IPS-20b (cell line): ENCODE data around the gene LSMEM2.
"Not testable (repeated sequence)": the region's sequence is repeated elsewhere in the genome, so short reads cannot be mapped to it uniquely, and the experiment has no call there.

Experiments used
- H3K27ac ChIP-seq: one replicate; pipeline ENCODE4 v1.5.1; 2013; ENCODE audit warnings: low read length
- H3K27me3 ChIP-seq: 2 replicates; pipeline ENCODE4 v1.6.1; 2013; ENCODE audit warnings: mild to moderate bottlenecking, low read length, inconsistent platforms; ENCODE audit not compliant: insufficient read depth
- H3K36me3 ChIP-seq: 2 replicates; pipeline ENCODE4 v1.6.1; 2013; ENCODE audit warnings: low read depth, mild to moderate bottlenecking, inconsistent platforms, low read length, moderate library complexity; ENCODE audit not compliant: insufficient read depth
- H3K4me1 ChIP-seq: 2 replicates; pipeline ENCODE4 v1.6.1; 2013; ENCODE audit warnings: mild to moderate bottlenecking, control low read depth, inconsistent platforms, low read length, moderate library complexity; ENCODE audit not compliant: insufficient read depth
- H3K4me3 ChIP-seq: 2 replicates; pipeline ENCODE4 v1.5.1; 2013; ENCODE audit warnings: mild to moderate bottlenecking, low read length, inconsistent platforms
- H3K9ac ChIP-seq: 2 replicates; pipeline ENCODE4 v1.6.1; 2013; ENCODE audit warnings: low read depth, mild to moderate bottlenecking, inconsistent platforms, low read length, moderate library complexity
- H3K9me3 ChIP-seq: 2 replicates; pipeline ENCODE4 v1.6.1; 2013; ENCODE audit warnings: mild to moderate bottlenecking, low read depth, low read length, inconsistent platforms; ENCODE audit not compliant: insufficient read depth

Gene LSMEM2

GRCh38 chr3:50297896-50298725, 19.2 kb downstream of the LSMEM2 start:
- Histone ChIP-seq H3K36me3 (no peaks in the 10 kb centered on the region), H3K4me3 (peak overlapping the region; percentile 96), H3K27ac (no peak overlapping the region), H3K4me1 (peaks cover 9% of the 10 kb centered on the region), H3K27me3 (peaks cover 4% of the 10 kb centered on the region; the same call in 1 of the 2 replicates), H3K9ac (peak overlapping the region; percentile 85; the same call in 1 of the 2 replicates), H3K9me3 (no peaks in the 10 kb centered on the region)

- Histone ChIP-seq H3K9me3 (no peaks in the 10 kb centered on the region), H3K36me3 (no peaks in the 10 kb centered on the region), H3K9ac (peak within 1 kb of the TSS; percentile 85), H3K27me3 (peaks cover 4% of the 10 kb centered on the region; the same call in 1 of the 2 replicates), H3K27ac (no peak within 1 kb of the TSS), H3K4me1 (peaks cover 9% of the 10 kb centered on the region), H3K4me3 (peak within 1 kb of the TSS; percentile 96)
Observed at GRCh38 chr3:50298836-50299637, 20.1 kb downstream of the LSMEM2 start, which contains the start of the genes HYAL3 and NAA80. Gene HYAL3, minus strand, starts transcription at chr3:50299405. Its CDS starts 3,803 bp downstream, at chr3:50295602. Gene NAA80, minus strand, starts transcription at chr3:50299405. Its CDS starts 1,942 bp downstream, at chr3:50297463.

- Histone ChIP-seq H3K9me3 (no peaks in the 10 kb centered on the region), H3K9ac (peak overlapping the region; percentile 58; the same call in 1 of the 2 replicates), H3K36me3 (no peaks in the 10 kb centered on the region), H3K27me3 (peaks cover 4% of the 10 kb centered on the region; the same call in 1 of the 2 replicates), H3K4me3 (peak overlapping the region; percentile 96), H3K27ac (no peak overlapping the region), H3K4me1 (peaks cover 9% of the 10 kb centered on the region)
Observed at GRCh38 chr3:50299638-50299928, 20.7 kb downstream of the LSMEM2 start.

- Histone ChIP-seq H3K4me3 (peak overlapping the region; percentile 96), H3K4me1 (peaks cover 9% of the 10 kb centered on the region), H3K27ac (no peak overlapping the region)
Observed at GRCh38 chr3:50299929-50300680, 21.2 kb downstream of the LSMEM2 start.

GRCh38 chr3:50300681-50301254, 21.9 kb downstream of the LSMEM2 start:
- peaks cover 4% of the 10 kb centered on the region; the same call in 1 of the 2 replicates for H3K27me3 ChIP-seq
- peaks cover 9% of the 10 kb centered on the region for H3K4me1 ChIP-seq
- H3K9me3 ChIP-seq, result peaks cover under 1% of the 10 kb centered on the region; the same call in 1 of the 2 replicates
- no peak overlapping the region for H3K9ac ChIP-seq
- H3K36me3 ChIP-seq, result no peaks in the 10 kb centered on the region
- H3K27ac ChIP-seq, result no peak overlapping the region
- H3K4me3 ChIP-seq, result no peak overlapping the region

More at GRCh38 chr3:50299929-50300680, 21.2 kb downstream of the LSMEM2 start:
- Histone ChIP-seq H3K9ac (peak overlapping the region; percentile 58; the same call in 1 of the 2 replicates), H3K9me3 (no peaks in the 10 kb centered on the region), H3K36me3 (no peaks in the 10 kb centered on the region), H3K27me3 (peaks cover 4% of the 10 kb centered on the region; the same call in 1 of the 2 replicates)

- Histone ChIP-seq H3K4me3 (no peak overlapping the region), H3K36me3 (no peaks in the 10 kb centered on the region), H3K9me3 (peaks cover 8% of the 10 kb centered on the region), H3K27me3 (peaks cover 4% of the 10 kb centered on the region; the same call in 1 of the 2 replicates), H3K9ac (0 out of 2 replicates have a peak overlapping the region, but pooled peaks have one; percentile 38), H3K27ac (no peak overlapping the region), H3K4me1 (peaks cover 9% of the 10 kb centered on the region)
Observed at GRCh38 chr3:50302095-50303012, 23.5 kb downstream of the LSMEM2 start.

GRCh38 chr3:50303013-50303815, 24.3 kb downstream of the LSMEM2 start, which contains the start of gene HYAL1:
Gene HYAL1, minus strand, starts transcription at chr3:50303574. Its CDS starts 618 bp downstream, at chr3:50302956.
- H3K9ac ChIP-seq, result peak within 1 kb of the TSS; percentile 38; the same call in 1 of the 2 replicates
- H3K36me3 ChIP-seq, result no peaks in the 10 kb centered on the region
- H3K27me3 ChIP-seq, result peaks cover 4% of the 10 kb centered on the region; the same call in 1 of the 2 replicates
- H3K9me3 ChIP-seq, result peaks cover 14% of the 10 kb centered on the region
- peaks cover 9% of the 10 kb centered on the region for H3K4me1 ChIP-seq
- peak within 1 kb of the TSS; percentile 12; the same call in 1 of the 2 replicates for H3K4me3 ChIP-seq
- no peak within 1 kb of the TSS for H3K27ac ChIP-seq

- peaks cover 21% of the 10 kb centered on the region for H3K9me3 ChIP-seq
- no peak overlapping the region for H3K9ac ChIP-seq
- H3K36me3 ChIP-seq, result no peaks in the 10 kb centered on the region
- peaks cover 9% of the 10 kb centered on the region for H3K4me1 ChIP-seq
- no peak overlapping the region for H3K4me3 ChIP-seq
- H3K27ac ChIP-seq, result no peak overlapping the region
- H3K27me3 ChIP-seq, result peaks cover 4% of the 10 kb centered on the region; the same call in 1 of the 2 replicates
Observed at GRCh38 chr3:50304601-50305000, 25.7 kb downstream of the LSMEM2 start.

- H3K4me3 ChIP-seq, H3K27ac ChIP-seq, H3K4me1 ChIP-seq, H3K9ac ChIP-seq, H3K27me3 ChIP-seq: not testable (repeated sequence)
- H3K9me3 ChIP-seq, result peaks cover 19% of the 10 kb centered on the region; the same call in 1 of the 2 replicates
- H3K36me3 ChIP-seq, result peaks cover 15% of the 10 kb centered on the region
Observed at GRCh38 chr3:50312041-50312440, 33.2 kb downstream of the LSMEM2 start.
